Stimulated activated naive CD8-positive, alpha-beta T cell treated with anti-CD3 and anti-CD28 coated beads, Interleukin-15, Interleukin-2, amounts not matched to agents 100 U/mL and 50 U/mL, for 24 hours (primary cell): ENCODE results near the gene CD247.

Experiments
- ATAC-seq: fragments of 150-1000 bp; cut with Tn5 transposase; one replicate; pipeline ENCODE4 v1.10.0; 2021
- DNase-seq: peaks from one replicate; pipeline ENCODE4 v3.0.0; 2021

CD247 gene

DNA sequence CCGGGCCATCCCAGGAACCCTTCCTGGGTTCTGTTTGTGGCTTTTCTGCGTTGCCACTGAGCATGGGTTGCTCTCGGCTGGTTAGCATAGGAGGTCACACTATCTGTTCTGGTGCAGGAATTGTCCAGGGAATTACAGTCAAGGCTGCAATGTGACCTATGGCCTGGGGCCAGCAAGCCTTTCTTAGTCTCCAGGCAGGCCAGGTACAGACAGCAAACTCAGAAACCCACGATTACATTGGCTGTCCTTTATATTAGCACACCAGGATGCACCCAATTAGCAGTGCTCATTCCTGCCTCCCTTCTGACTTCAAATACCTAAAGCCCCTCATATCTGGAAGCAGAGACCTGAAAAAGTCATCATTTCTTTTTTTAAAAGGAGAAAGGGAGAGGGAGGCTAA is 55.2 kb downstream of the CD247 start:
- ATAC-seq (no peak), DNase-seq (no peak)

DNA sequence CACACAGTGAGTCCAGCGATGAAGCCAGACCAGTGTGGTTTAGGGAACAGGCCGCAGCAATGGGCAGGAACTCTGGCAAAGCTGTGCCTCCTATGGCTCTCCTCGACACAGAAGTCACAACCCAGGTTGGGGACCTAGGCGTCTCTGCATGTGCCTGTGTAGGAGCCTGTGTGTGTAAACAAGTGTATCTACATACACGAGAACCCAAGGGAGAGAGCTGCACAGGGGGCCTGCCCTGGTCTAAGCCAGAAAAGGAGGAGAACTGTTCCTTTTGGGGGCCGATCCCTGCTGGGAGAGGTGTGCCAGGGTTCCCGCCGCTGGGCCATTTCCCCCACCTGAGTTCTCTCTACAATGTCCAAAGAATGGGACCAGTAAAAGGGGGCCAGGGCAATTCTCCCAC is 56.0 kb downstream of the CD247 start:
- no peak for ATAC-seq
- no peak for DNase-seq

DNA sequence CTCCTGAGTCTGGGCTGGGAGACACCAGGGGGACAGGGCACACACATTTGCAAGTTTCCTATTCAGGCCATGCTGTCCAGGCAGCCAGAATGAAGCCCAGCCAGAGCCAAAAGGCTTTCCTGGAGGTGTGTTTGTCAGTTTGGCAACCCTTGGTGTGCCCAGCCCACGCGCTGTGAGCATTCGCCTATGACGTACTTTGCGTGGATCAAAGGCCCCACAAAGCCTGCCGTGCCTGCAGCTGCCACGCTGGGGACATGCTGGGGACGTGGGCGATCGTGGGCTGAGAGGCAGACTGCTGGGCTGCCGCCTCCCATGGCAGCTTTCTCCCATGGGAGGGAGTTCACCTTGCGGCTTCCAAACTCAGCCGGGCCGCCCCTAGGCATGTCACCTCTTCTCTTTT is 57.5 kb downstream of the CD247 start:
- DNase-seq (peak; percentile 50), ATAC-seq (peak; percentile 44)

DNA sequence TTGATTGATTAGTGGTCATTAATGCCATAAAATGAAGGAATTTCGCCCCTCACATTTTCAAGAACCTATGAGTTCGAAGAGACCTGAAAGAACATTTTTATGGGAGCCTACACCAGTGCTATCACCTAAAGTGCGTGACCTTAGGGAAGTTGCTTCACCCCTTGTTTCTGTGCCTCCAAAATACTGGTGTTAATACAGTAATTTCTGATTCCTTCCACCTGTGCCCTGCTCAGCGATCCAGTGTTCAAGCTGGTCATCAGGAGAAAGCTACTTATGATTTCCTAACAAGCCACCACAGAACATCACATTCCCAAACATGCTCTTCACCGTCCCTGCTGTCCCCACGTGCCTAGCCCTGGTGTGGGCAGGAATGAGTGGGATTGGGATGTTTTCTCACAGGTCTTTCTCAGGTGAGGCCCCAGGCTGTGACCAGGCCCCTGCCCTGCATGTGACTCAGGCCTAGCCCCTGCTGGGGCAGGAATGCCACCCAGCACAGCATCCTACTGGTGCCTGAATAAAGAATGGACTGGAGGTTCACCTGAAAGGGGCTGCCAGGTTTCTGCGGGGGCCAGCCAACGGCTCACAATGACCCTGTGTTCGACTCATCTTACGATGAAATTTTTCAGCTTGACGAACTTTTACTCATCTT is 60.3 kb downstream of the CD247 start:
- DNase-seq (no peak), ATAC-seq (no peak)

- DNase-seq (no peak), ATAC-seq (no peak)
These were observed 61.4 kb downstream of the CD247 start for GRCh38 chr1:167456926-167457325.

GRCh38 chr1:167456524-167456923 is 61.8 kb downstream of the CD247 start:
- DNase-seq (no peak), ATAC-seq (no peak)

GRCh38 chr1:167455786-167456446 is 62.4 kb downstream of the CD247 start:
- ATAC-seq = peak; percentile 63
- peak; percentile 70 for DNase-seq

DNA sequence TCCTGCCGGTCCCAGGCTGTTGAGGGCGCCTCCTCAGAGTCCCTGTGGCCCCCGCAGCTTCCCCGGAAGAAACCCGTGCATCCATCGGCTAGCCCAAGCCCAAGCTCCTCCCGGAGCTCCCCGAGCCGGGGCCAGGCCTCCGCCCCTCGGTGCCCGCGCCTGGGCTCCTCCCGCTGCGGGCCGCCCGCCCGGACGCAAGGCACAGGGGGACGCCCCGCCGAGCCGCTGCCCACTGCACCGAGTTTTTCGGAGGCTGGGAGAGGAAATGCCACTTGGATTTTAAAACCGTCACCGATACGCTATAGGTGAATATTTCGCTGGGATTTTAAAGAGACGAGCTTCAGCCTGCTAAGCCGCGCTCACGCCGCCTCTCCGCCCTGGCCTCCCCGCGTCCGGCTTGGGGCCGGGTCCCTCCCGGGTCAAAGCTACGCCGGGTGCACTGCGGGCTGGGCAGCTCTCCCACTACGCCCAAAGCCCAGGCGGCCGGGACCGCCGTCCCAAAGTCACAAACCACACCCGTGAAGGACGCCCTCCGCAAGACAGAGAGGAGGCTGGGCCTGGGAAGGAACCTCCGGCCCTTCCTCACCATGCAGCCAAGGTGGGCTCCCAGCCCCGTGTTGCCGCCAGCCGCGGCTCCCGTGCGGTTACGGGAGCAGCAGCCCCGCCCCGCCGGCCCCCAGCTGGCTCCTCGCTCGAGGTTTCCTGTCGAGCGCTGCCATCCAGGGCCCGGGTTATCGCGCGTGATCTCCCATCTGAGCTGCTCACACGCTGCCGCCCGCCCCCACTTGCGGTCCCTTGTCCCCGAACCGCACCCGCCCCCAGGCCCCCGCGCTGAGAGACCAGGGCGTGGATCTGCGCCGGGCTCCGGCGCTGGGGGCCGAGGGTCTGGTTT is 63.2 kb downstream of the CD247 start:
- DNase-seq = peak; percentile 84
- ATAC-seq = peak; percentile 67

GRCh38 chr1:167454304-167454893 is 63.9 kb downstream of the CD247 start:
- DNase-seq (no peak), ATAC-seq (peak; percentile 1)

DNA sequence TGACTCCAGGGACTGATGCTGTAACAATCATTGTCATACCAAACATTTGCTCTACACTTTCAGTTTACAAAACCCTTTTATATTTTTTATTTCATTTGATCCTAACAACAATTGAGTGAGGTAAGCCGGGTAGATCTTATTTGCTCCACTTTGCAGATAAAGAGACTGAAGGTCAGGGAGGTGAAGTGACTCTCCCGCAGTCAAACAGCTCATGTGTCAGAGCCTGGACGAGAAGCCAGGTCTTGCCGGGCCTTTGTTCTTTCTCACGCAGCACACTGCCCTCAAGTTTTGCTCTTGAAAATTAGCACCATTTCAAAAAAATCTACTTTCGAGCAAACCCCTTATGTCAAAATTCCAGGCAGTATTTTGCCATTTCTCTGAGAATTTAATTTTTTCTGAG is 65.2 kb downstream of the CD247 start:
- ATAC-seq (no peak), DNase-seq (no peak)

DNA sequence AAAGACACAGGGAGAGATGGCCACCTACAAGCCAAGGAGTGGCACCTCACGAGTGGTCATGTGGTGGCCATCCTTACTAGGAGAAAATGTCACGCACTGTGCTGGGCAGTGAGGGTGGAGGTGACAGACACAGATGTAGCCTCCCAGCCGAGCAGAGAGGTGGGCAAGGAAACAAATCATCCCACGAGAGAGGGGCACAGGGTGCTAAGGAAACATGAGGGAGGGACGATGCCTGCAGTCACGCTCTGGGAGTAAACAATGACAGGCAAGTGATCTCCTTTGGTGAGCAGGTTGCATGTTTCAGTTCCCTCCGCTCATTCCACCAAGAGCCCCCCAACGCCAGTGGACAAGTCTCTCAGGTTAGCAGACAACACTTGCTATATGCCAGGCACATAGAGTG is 65.8 kb downstream of the CD247 start:
- no peak for ATAC-seq
- no peak for DNase-seq

- DNase-seq (no peak), ATAC-seq (no peak)
These were observed 67.5 kb downstream of the CD247 start for GRCh38 chr1:167450843-167451242.

DNA sequence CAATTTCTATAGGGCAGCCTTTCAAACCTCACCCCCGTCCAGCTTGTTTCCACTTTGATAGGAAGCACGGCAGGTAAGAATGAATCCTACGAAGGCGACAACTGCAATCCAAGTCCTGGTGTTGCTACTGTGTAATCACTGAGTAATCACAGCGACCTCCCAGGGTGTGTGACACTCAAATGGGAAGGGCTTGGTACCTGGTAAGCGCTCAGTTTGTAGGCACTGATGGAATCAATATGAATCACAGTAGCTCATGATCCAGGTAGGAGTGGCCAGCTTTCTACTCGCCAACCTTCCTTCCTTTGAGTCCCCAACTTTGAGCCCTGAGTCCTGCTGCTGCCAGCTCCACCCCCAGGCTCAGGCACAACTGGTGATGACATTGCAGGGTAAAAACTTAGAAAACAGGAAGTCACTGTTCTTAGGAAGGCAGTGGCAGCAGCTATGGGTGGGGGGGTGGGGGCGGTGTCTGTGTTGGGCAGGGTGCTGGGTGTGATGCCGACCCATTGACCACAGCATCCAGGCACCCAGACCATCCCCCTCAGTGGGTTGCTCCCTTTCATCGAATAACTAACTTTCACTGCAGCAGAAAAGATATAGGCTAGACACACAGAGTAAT is 70.7 kb downstream of the CD247 start:
- peak; percentile 91 for ATAC-seq

GRCh38 chr1:167446966-167447365 is 71.4 kb downstream of the CD247 start:
- ATAC-seq (no peak), DNase-seq (no peak)

More for the DNA sequence above, 70.7 kb downstream of the CD247 start:
- peak; percentile 71 for DNase-seq

- ATAC-seq (no peak), DNase-seq (no peak)
These were observed 74.6 kb downstream of the CD247 start for GRCh38 chr1:167443757-167444156.

DNA sequence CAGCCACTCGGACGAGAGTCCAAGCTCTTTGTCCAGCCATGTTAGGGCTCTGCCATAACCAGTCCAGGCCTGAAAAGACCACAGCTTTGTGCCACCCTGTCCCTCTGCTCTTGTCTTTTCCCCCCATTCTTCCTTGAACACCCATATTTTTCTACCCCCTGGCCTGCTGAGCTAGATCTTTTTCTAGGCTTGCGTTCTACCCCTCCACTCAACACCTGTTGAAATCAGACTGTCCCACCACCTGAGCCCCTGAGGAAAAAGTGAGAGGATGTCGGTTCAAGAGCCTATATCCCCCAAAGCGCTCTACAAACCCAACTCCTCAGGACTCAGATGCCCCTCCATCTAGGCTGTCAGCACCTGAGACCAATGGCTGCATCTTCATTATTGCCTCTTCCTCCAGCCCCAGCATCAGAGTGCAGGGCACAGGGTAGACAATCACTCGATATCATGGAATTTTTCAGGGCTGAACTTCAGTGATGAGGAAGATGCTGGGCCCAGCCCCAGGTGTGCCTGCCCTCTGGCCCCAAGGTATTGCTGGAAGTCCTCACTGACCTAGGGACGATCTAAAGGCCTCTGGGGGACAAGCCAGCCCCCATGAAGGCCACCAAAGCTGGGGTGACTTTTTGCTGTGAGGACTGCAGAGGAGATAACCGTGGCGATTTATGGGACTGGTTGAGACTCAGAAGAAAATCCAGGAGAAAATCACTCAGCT is 75.3 kb downstream of the CD247 start:
- DNase-seq (no peak), ATAC-seq (no peak)

DNA sequence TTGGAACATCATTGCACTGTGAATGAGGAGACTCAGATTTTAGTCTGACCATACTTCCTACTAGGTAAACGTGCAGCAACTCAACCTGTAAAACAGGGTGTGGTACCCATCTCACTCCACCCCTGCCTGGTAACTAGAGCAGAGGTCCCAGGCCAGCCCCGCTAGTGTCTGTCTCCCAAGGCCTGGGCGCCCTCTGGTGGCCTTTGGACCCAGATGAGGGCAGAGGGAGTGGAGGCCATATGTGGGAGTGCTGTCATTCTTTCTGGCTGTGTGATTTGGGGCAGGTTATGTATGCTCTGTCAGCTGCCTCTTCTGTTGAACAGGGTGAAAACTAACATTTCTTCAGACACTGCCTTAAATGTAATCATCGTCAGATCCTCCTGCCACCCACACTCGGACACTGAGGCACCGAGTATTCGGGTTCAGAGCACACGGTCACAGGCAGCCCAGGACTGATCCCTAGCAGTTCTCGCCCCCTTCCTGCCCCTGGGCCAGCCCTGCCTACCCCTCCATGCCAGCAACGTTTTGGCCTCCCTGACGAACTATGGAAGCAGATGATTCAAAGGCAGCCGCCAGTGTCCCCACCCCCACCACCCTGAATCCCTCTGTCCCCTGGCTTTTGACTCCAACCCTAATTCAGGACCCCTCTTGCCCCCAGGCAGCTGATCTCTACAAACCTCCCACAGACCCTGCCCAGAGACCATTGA is 76.0 kb downstream of the CD247 start:
- peak; percentile 91 for DNase-seq
- ATAC-seq = peak; percentile 86

DNA sequence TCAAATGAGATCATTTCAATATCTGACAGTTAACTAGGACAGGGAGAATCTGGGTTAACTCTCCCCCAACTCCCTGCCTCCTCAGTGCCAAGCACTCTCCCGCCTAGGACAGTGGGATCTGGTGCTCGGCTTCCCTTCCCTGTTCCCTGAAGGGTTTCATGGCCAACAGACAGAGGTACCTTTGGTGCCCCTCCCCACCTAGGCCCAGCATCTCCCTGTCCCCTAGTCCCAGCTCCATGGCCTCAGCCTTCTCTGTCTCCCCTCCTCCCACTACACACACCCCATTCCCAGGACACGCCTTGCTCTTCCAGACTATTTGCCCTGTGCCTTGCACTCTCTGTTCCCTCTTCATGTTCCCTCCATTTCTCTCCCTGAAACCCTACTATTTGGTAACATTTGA is 77.1 kb downstream of the CD247 start:
- ATAC-seq (no peak), DNase-seq (no peak)

- ATAC-seq = no peak
- no peak for DNase-seq
These were observed 77.6 kb downstream of the CD247 start for GRCh38 chr1:167440776-167441175.

- DNase-seq = no peak
- ATAC-seq = no peak
These were observed 78.0 kb downstream of the CD247 start for GRCh38 chr1:167440345-167440744.
